K562 (cell line): ENCODE measurements around the gene WDR54.

Source experiments
- DACH1 ChIP-seq: fragments of 450-650 bp; IDR thresholded peaks from 2 replicates; pipeline ENCODE4 v1.6.1; 2018; ENCODE audit not compliant: partially characterized antibody
- JUND ChIP-seq, 2 experiments: IDR thresholded peaks; 2 replicates in 1 of 2; 3 replicates in 1 of 2; pipeline ENCODE4 v1.6.1; 2011; ENCODE audit warnings: borderline replicate concordance in 2 of 2, low read depth in 2 of 2, low read length in 2 of 2, improper control_type of control experiment in 1 of 2, missing biosample characterization in 1 of 2, missing genetic modification characterization in 1 of 2, missing genetic modification reagents in 1 of 2
- TF ChIP-seq, protein P1 (sequence below), 3 experiments: IDR thresholded peaks in 2 of 3; conservative IDR thresholded peaks in 1 of 3; 2 replicates each; pipeline ENCODE4 v1.5.1; 2011 to 2012; ENCODE audit warnings: low read length in 3 of 3, mild to moderate bottlenecking in 3 of 3, control low read depth in 2 of 3, improper control_type of control experiment in 1 of 3, inconsistent platforms in 1 of 3, low read depth in 1 of 3, mixed read lengths in 1 of 3, moderate library complexity in 1 of 3; ENCODE audit not compliant: insufficient read depth in 2 of 3
- TF ChIP-seq, protein P2 (sequence below): sonication (generic); formaldehyde crosslinking; IDR thresholded peaks from 2 replicates; pipeline ENCODE4 v1.4.0; 2020; ENCODE audit warnings: mild to moderate bottlenecking, missing genetic modification reagents

DNA sequence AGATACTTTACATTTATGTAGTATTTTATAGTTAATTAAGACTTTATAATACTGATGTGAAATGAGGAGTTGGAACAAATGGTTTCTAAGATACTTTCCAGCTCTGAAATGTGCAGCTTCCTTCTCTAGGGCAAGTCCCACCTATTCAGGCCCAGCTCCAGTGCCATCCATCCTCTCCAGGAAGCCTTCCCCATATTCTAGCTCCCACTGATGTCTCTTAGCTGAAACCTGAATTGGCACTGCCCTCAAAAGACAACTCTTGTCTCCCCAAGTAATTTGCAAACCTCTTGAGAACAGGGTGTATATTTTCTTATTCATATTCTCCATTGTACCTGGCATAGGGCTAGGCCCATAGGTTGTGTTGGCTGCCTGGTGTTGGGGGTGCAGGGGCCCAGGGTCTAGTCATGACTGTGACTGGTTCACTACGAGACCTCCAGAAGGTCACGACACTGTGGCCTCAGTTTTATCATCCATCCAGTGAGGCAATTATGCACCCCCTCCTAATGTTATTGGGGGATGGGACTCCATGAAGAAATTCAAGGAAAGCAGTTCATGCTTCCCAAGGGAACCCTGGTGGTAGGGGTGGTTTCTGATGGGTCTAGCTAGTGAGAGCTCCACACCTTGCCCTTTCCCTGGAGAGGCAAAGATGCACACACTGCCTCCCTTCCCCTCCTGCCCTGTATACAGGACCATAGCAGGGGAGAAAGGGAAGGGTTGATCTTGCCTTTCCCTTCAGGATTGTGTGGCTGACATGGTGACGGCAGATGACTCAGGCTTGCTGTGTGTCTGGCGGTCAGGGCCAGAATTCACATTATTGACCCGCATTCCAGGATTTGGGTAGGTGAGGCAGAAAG lies 2.8 kb downstream of the WDR54 start:
- TF ChIP-seq DACH1 (no peak), JUND (IDR thresholded peaks at IDR 0.05; ENCODE audit: borderline replicate concordance, low read depth, low read length) (no peak), JUND (tag; IDR thresholded peaks at IDR 0.05; ENCODE audit: borderline replicate concordance, low read depth, low read length) (no peak)
- TF ChIP-seq, protein P1, sequence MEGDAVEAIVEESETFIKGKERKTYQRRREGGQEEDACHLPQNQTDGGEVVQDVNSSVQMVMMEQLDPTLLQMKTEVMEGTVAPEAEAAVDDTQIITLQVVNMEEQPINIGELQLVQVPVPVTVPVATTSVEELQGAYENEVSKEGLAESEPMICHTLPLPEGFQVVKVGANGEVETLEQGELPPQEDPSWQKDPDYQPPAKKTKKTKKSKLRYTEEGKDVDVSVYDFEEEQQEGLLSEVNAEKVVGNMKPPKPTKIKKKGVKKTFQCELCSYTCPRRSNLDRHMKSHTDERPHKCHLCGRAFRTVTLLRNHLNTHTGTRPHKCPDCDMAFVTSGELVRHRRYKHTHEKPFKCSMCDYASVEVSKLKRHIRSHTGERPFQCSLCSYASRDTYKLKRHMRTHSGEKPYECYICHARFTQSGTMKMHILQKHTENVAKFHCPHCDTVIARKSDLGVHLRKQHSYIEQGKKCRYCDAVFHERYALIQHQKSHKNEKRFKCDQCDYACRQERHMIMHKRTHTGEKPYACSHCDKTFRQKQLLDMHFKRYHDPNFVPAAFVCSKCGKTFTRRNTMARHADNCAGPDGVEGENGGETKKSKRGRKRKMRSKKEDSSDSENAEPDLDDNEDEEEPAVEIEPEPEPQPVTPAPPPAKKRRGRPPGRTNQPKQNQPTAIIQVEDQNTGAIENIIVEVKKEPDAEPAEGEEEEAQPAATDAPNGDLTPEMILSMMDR (IDR thresholded peaks at IDR 0.05 in 2 of 3, conservative IDR thresholded peaks at IDR 0.05 in 1 of 3; ENCODE audit: insufficient read depth in 2 of 3, low read depth in 1 of 3, low read length in 3 of 3) = no peak
- TF ChIP-seq, protein P2, sequence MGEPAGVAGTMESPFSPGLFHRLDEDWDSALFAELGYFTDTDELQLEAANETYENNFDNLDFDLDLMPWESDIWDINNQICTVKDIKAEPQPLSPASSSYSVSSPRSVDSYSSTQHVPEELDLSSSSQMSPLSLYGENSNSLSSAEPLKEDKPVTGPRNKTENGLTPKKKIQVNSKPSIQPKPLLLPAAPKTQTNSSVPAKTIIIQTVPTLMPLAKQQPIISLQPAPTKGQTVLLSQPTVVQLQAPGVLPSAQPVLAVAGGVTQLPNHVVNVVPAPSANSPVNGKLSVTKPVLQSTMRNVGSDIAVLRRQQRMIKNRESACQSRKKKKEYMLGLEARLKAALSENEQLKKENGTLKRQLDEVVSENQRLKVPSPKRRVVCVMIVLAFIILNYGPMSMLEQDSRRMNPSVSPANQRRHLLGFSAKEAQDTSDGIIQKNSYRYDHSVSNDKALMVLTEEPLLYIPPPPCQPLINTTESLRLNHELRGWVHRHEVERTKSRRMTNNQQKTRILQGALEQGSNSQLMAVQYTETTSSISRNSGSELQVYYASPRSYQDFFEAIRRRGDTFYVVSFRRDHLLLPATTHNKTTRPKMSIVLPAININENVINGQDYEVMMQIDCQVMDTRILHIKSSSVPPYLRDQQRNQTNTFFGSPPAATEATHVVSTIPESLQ (CRISPR knock-in tag) = no peak
